HG02763 (cell line): ENCODE measurements around the gene ACOT7.
"Not testable (repeated sequence)": the region's sequence is repeated elsewhere in the genome, so short reads cannot be mapped to it uniquely, and the experiment has no call there.

Experiments used
- ATAC-seq: cut with Tn5 transposase; IDR thresholded peaks from one replicate; pipeline ENCODE4 v1.9.1; 2021; ENCODE audit warnings: mild to moderate bottlenecking, moderate library complexity; ENCODE audit not compliant: unreplicated experiment

The ACOT7 gene

GRCh38 chr1:6365047-6365446 lies 28.5 kb downstream of the ACOT7 start:
- no peak for ATAC-seq

DNA sequence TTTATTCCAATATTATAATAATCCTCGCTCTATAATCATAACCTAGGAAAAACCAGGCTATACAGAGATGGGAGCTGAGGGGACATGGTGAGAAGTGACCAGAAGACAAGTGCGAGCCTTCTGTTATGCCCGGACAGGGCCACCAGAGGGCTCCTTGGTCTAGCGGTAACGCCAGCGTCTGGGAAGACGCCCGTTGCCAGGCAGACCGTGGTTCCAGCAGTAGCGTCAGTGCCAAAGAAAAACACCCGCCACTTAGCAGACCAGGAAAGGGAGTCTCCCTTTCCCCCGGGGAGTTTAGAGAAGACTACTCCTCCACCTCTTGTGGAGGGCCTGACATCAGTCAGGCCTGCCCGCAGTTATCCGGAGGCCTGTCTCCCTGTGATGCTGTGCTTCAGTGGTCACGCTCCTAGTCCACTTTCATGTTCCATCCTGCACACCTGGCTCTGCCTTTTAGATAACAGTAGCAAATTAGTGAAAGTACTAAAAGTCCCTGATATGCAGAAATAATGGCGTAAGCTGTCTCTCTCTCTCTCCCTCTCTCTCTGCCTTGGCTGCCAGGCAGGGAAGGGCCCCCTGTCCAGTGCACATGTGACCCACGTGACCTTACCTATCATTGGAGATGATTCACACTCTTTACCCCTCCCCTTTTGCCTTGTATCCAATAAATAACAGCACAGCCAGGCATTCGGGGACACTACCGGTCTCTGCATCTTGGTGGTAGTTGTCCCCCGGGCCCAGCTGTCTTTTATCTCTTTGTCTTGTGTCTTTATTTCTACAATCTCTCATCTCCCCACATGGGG lies 30.3 kb downstream of the ACOT7 start:
- ATAC-seq = not testable (repeated sequence)

- no peak for ATAC-seq
These were observed 32.3 kb downstream of the ACOT7 start for GRCh38 chr1:6361124-6361775.

DNA sequence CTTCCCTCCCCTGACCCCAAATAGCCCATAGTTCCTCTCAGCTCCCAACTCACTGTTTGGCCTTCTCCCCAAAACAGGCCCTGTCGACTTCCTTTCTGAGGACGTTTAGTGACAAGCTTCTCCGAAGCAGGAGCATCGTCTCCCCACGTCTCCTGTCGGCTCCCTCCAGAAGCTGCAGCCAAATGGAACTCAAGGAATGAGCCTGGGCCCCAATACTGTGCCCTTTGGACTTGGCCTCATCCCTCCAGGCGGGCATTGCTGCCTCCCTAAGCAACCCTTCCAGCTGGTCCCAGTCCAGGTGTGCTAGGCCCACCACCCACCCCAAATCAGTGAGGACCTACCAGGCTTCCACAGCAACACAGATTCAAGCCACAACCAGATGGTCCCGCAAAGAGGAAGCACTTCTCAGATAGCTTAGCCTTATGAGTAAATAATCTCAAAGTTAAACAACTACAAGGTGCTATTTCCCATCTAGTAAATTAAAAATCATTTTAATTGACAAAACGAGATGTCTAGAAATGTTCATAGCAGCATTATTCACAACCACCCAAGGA lies 33.0 kb downstream of the ACOT7 start:
- no peak for ATAC-seq

- no peak for ATAC-seq
These were observed 33.5 kb downstream of the ACOT7 start for GRCh38 chr1:6360117-6360496.

DNA sequence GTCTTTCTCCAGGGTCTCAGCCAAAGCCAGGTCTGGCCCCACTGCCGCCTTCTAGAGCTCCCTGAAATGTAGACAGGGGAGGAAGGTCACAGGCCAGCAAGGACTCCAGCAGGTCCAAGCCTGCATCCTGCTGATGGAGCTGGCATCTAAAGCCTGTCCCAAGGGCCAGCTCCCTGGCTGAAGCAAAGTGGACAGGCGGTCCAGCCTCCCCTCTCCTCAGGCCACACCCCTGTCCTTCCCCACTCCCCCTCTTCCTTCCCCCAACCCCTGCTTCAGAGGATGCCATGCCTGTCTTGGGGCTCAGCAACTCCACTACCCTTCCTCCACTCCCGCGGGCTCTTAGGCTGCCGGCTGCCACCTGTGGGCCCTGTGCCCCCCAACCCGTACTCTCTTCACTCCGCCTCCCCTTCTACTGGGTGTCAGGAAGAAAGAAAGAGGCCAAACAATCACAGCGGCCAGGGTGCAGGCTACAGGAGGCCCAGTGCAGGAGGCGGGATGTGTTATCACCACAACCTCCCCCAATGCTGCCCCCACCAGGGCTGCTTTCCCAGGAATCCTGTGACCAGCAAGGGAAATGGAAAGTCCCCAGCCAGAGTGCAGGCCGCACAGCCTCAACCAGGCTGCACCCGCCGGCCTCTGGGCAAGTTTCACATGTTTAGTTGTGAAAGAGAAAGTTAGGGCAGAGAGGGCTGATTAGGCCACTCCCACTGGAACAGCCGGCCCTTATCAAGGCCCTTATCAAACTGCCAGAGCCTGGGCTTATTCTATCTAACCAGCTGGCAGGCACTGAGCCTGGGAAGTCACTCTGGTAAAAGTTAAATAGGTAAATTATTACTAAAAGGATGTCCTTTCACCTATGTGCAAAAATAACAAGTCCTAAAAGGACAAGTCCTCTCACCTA lies 34.1 kb downstream of the ACOT7 start:
- peak; percentile 80 for ATAC-seq

DNA sequence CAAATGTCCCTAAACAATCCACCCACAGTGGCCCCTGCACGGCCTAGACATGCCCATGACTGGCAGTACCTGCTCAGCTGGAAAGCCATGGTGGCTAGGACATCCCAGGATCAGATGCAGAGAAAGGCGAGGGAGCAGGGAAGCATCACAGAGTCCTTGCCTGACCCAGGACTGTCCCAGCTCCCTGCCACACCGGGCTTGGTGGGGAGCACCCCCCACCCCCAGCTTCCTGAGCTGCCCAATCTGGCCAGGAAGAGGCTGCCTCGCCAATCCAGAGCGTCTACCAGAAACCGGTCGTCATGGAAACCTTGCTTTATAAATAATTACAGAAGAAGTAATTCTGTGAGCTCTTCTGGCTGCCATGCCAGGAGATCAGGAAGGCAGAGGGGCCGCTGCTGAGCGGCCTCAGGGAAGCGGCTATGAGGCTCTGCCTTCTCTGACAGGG lies 34.8 kb downstream of the ACOT7 start:
- ATAC-seq = no peak

GRCh38 chr1:6358144-6358624 lies 35.4 kb downstream of the ACOT7 start:
- ATAC-seq = no peak

DNA sequence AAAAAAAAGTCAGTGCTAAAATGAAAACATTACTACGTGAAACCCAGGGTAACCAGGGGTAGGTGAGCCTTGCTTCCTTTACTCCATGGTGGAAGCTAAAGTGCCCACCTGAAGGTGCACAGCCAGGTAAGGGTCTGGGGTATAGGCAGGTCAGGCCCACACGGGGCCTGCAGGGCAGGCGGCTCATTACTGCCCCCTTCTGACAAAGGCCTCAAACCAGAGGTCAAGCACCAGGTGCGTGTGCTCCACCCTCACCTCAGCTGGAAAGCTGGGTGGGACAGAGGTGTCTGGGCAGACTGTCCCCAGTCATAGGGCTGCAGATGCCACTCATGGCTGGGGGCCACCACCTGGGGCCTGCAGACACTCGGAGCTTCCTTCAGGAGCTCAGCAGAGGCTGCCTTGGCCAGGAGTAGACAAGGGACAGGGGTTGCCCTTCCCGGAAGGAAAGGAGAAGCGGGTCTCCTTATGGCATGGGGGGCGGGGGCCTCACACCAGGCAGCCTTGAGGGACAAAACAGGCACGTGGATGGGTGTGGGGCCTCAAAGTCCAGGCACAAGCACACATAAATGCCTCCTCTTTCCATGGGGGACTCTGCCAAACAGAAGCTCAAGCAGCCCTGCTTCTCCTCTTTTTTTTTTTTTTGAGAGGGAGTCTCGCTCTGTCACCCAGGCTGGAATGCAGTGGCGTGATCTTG lies 36.2 kb downstream of the ACOT7 start:
- no peak for ATAC-seq

DNA sequence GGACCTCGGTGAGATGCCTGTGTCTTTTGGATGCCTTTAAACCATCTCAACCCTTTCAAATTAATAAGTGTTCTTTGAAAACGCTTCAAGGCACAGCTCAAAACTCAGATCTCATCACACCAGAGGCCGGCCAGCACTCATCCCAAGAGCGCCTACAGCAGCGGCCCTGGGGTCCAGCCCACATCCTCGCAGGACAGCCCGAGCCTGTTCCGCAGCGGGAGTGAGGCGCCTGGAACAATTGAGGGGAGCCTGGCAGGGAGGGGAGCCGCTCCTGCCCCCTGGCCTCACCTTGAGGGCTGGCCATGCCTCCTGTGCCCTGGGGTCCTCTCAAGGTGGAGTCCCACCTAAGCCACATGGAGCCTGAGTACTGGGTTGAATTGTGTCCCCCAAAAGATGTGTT lies 37.9 kb downstream of the ACOT7 start:
- no peak for ATAC-seq

DNA sequence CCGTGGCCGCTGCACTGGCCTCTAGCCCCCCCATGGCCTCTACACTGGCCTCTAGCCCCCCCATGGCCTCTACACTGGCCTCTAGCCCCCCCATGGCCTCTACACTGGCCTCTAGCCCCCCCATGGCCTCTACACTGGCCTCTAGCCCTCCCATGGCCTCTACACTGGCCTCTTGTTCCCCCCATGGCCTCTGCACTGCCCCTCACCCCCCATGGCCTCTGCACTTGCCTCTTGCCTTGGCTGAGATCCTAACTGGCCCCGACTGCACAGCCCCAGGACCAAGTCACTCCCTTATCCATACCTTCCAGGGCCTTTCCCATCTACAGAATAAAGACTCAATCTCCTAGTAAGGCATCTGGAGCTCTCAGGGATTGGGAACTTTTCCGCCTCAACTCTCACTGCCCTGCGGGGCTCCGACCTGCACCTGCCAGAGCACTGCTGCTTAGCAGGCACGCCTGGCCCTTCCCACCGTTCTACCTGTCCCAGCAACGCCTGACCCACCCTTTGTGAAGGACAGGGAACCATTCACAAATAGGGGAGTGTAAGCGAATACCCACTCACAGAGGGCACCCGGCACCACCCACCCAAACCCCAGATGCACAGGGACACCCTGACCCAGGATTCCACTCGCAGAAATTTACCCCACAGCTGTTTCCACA lies 38.8 kb downstream of the ACOT7 start:
- ATAC-seq = no peak

- ATAC-seq = no peak
These were observed 39.5 kb downstream of the ACOT7 start for GRCh38 chr1:6353955-6354658.

DNA sequence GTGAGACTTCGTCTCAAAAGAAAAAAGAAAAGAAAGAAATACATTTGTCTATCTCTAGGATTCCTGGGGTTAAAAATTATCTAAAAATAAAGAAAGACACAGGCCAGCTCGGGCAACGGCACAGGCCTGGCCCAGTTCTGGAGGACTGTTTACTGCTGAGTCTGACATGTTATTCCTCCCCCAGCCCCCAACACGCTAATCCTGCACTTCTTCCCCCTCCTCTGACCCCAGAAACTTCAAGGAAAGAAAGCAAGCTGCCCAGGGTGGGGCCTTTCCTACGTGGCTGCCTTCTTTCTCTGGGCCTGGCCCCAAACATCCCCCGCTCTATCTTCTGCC lies 40.0 kb downstream of the ACOT7 start:
- no peak for ATAC-seq

- no peak for ATAC-seq
These were observed 41.4 kb downstream of the ACOT7 start for GRCh38 chr1:6352138-6352563.

GRCh38 chr1:6351480-6352137 lies 42.0 kb downstream of the ACOT7 start:
- no peak for ATAC-seq

DNA sequence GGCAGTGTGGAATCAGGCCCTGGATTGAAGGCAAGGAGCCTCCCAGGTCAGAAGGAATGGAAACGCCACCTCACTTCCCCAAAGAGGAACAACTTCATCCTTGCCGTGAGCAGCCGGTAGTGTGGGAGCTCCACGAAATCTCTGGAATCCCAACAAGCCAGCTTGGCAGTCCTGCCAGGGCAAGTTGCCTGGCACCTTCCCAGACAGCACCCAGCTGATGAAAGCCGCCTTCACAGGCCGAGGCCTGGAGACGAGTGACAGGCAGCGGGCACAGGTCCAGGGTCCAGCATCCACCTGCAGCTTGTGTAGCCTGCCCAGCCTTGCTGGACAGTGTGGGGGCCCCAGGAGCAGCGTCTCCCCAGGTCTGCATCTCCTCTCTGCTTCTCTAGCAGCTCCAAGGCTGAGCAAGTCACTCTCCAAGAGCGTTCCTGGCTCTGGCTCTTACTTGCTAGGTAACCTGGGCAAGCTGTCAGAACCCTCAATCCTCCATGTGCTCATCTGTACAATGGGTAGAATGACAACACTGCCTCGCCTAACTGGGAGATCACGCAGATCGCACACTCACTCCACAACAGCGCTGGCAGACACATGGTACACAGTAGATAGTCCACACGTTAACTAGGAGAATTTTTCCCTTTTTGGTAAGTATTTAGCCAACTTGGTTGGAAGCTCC lies 43.0 kb downstream of the ACOT7 start:
- ATAC-seq = no peak

DNA sequence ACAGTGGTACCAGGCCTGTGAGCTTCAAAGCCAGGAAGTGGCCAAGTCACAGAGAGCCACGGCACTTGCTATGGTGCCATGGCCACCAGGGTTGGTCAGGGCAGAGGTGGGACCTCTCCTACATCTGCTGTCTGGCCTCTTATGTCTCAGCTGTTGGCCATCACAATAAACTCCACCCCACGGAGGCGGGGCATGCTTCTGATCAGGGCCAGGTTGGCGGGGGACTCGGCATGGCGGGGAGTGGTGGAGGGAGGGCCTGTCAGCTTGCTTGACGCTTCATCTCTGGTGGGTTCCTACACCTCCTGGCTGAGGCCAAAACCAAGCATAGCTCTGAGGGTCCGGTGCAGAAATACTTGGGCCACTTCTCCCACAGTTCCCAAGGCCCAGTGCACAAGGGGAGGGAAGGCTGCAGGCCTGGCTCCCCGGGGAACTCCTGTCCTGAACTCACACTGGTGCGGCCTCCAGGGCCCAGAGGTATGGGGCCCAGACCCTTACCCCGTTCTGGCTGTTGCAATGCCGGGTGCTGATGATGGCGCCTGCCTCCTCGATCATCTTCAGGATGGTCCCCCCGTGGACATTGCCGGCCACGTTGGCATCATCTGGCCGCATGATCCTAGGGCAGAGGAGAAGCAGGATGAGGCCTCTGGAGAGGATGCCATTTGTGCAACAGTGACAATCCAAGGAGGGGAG lies 44.2 kb downstream of the ACOT7 start:
- ATAC-seq = no peak
